NCI-H510A (cell line): ENCODE data around the gene SLC25A21.
"Not testable (repeated sequence)": the region's sequence is repeated elsewhere in the genome, so short reads cannot be mapped to it uniquely, and the experiment has no call there.

Experiments used
- DNase-seq: peaks from one replicate; lab custom pipeline; 2025; lab: John Stamatoyannopoulos, UW

The SLC25A21 gene

GRCh38 chr14:36866867-36867266, 305.5 kb downstream of the SLC25A21 start:
- no peak for DNase-seq

- DNase-seq, result no peak
These were observed 309.1 kb downstream of the SLC25A21 start for GRCh38 chr14:36863271-36863670.

- not testable (repeated sequence) for DNase-seq
These were observed 310.2 kb downstream of the SLC25A21 start for GRCh38 chr14:36862237-36862636.

DNA sequence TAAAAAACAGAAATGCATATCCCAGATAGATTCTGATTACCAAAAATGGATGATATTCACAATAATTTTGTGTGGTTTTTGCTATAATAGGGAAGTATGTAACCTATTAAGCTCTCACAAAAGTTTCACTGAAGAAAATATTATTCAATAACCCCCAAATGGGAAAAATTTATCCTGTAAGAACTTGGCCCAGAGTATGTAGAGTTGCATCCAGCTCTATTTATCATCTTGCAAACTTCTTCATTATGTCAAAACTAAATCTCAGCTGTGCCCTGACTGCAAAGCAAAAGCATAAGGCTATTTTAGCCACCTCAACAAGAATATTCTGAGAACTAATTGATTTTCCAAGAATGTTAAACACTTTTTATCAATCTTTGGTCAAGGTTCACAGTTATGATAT, 311.6 kb downstream of the SLC25A21 start:
- DNase-seq, result no peak

DNA sequence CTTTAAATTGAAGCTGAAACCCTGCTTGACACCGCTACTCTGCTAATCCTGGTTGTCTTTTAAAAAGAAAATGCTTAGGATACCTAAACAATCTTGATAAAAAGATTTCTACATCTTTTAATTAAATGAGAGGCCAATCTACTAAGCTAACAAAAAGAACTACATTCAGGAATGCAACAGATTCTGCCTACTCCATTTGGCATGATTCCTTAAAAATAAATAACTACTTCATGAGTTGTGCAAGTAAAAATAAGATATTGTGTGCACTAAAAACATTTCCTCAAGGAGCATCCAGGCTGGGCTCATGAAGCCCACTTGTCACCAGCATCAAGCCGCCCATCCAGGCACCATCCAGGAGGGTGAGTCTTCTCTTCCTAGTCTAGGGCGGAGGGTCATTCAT, 313.3 kb downstream of the SLC25A21 start:
- no peak for DNase-seq

DNA sequence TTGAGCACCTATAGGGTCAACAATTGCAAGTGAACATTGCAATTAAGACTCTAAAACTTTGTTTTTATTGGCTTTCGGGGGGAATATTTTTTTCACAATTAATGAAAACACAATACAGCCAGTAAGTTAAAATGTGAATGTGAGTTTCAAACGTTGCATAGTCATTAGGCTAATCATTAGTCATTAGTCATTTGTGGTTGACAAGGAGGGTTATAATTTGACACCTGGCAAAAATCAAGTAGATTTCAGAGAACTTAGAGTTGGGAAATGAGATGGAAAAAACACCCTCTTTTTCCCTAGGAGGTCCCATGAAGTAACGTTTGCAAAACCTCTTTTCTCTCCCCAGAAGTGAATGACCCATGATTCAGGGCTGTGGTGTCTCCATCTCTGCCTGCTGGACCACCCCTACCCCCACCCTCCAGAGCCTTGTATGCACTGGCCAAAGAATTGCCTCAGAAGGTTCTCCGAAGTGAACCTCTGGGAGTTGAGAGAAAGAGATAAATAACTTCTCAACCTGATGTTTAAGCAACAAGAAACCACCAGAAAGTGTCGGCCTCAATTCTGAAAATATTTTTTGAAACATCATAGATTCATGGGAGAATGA, 314.5 kb downstream of the SLC25A21 start:
- DNase-seq, result no peak

- peak; percentile 78 for DNase-seq
These were observed 315.3 kb downstream of the SLC25A21 start for GRCh38 chr14:36857136-36857535.

GRCh38 chr14:36856095-36856878, 316.1 kb downstream of the SLC25A21 start:
- DNase-seq, result peak; percentile 90

DNA sequence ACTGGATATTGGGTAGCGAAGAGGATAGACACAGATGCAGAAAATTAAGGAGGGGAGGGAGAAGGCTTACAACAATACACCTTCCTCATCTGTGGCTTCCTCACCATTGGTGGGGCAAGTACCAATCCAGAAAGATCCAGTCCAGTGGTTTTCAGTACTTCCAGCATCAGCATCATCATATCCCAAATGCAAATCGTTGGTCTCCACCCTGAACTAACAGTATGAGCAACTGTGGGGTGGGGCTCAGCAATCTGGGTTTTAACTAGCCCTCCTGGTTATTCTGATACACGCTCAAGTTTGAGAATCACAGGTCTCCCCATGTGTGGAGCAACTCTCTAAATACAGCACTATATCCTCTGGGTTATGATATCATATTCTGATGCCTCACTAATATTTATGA, 317.0 kb downstream of the SLC25A21 start:
- no peak for DNase-seq

DNA sequence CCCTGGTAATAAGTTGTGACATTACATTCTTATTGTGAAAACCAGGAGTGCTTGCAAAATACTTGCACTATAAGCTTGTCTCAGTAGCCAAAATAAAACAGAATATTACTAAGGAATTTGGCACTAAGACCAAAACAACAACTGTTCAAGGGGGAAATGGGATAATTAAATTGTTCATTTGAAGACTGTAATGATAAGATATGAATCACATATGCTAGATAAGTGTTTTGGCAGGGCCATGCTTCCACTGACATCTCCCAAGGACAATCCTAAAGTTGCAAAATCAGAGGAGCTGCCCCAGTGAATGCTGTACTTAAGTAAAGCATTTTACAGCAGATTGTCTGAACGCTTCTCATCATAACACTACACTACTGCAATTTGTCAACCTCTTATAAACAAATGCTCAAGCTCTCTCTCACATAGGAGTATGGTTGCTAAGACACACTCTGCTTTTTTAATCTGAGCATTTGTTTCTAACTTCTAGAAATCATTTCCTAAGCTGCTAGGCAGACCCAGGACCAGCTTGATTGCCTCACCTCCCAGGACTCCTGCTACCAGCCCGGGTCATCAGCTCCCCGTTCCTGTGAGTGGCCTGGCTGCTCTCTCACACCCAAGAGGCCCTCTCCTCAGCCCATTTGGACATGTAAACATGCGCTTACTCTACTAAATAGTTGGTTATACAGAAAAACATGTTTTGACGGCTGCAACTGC, 319.3 kb downstream of the SLC25A21 start:
- no peak for DNase-seq

- DNase-seq, result no peak
These were observed 324.2 kb downstream of the SLC25A21 start for GRCh38 chr14:36848213-36848612.

DNA sequence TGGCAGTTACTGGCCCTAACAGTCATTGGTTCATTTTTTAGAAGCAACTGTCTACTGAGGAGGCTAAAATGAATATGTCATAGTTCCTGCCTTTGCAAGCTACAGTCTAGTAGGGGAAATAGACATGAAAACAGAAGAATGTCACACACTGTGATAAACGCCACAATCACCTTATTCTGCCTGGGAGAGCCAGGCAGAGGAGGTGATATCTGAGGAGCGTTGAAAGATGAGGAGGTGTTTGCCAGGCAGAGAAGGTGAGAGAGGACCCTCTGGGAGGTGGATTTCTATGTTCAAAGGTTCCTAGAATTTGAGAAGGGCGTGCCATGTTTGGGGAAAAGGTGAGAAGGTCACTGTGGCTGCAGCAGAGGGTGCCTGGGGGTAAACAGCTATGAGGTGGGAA, 325.0 kb downstream of the SLC25A21 start:
- DNase-seq, result no peak

- no peak for DNase-seq
These were observed 326.9 kb downstream of the SLC25A21 start for GRCh38 chr14:36845356-36846012.

- DNase-seq, result no peak
These were observed 327.8 kb downstream of the SLC25A21 start for GRCh38 chr14:36844443-36845195.

- no peak for DNase-seq
These were observed 329.0 kb downstream of the SLC25A21 start for GRCh38 chr14:36843410-36843809.

GRCh38 chr14:36835128-36835527, 337.3 kb downstream of the SLC25A21 start:
- DNase-seq, result peak; percentile 67

DNA sequence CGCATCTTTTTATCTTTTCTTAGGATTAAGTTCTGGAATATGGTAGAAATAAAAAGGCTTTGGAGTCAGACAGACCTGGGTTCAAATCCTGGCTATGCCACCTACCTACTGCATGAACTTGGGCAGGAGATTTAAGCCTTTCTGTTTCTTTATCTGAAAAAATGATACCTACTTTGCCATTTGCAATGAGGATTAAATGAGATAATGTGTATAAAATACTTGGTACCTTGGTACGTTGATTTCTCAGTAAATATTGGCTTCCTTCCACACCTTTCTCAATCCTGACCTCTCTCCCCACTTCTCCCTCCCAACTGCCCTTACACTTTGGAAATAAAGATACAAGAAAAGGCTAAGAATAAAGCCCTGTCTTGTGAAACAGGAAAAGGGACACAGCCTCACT, 338.1 kb downstream of the SLC25A21 start:
- DNase-seq, result no peak

DNA sequence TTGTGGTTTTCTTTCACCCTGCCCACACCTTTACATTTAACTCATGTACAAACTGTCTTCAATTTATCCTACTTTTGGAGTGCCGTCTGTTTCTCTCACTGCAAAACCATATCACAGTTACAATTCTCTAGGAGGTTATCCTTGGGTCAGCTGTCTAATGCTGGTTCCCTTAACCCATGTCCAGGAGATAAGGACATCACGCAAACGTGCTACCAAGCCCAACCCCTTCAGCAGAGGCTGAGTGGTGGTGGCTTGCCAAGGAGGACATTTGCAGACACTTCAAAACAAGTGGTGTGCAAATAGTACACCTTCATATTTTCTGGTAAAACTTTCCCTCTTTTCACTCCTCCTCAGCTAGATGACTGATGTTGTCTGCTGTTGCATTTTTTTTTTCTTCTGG, 342.9 kb downstream of the SLC25A21 start:
- DNase-seq, result peak; percentile 30

GRCh38 chr14:36827861-36828260, 344.5 kb downstream of the SLC25A21 start:
- no peak for DNase-seq

GRCh38 chr14:36826614-36827013, 345.8 kb downstream of the SLC25A21 start:
- DNase-seq, result no peak

- DNase-seq, result no peak
These were observed 347.6 kb downstream of the SLC25A21 start for GRCh38 chr14:36824854-36825253.

- DNase-seq, result no peak
These were observed 348.8 kb downstream of the SLC25A21 start for GRCh38 chr14:36823651-36824050.
